Effector memory CD8-positive, alpha-beta T cell (primary cell): ENCODE results near the gene FBLN1.
"Not testable (repeated sequence)": the region's sequence is repeated elsewhere in the genome, so short reads cannot be mapped to it uniquely, and the experiment has no call there.

Experiments used
- ATAC-seq: fragments of 150-1000 bp; cut with Tn5 transposase; replicated peaks from 2 replicates; pipeline ENCODE4 v1.10.0; 2021; ENCODE audit warnings: mild to moderate bottlenecking, moderate library complexity
- DNase-seq, 3 experiments: peaks; one replicate each; pipeline ENCODE4 v3.0.0; 2021
- H3K27ac Mint-ChIP-seq, 2 donors: one replicate each; pipeline ENCODE4 v1.8.0; 2022; ENCODE audit warnings: mild to moderate bottlenecking in 2 of 2, mixed read lengths in 2 of 2, moderate library complexity in 2 of 2
- H3K27me3 Mint-ChIP-seq, 2 donors: one replicate each; pipeline ENCODE4 v1.8.0; 2022; ENCODE audit warnings: mixed read lengths in 2 of 2
- H3K36me3 Mint-ChIP-seq: one replicate; pipeline ENCODE4 v1.8.0; 2022; ENCODE audit warnings: mild to moderate bottlenecking, moderate library complexity, mixed read lengths; ENCODE audit not compliant: insufficient read depth
- H3K4me1 Mint-ChIP-seq, 2 donors: one replicate each; pipeline ENCODE4 v1.8.0; 2022; ENCODE audit warnings: low read depth in 2 of 2, mixed read lengths in 2 of 2
- H3K4me3 Mint-ChIP-seq, 2 donors: one replicate each; pipeline ENCODE4 v1.8.0; 2022; ENCODE audit warnings: mild to moderate bottlenecking in 2 of 2, mixed read lengths in 2 of 2, moderate library complexity in 2 of 2
- H3K9me3 Mint-ChIP-seq, 2 donors: one replicate each; pipeline ENCODE4 v1.8.0; 2022; ENCODE audit warnings: mixed read lengths in 2 of 2

FBLN1 gene

GRCh38 chr22:45553351-45554039, 50.8 kb downstream of the FBLN1 start:
- Mint-ChIP-seq H3K4me1 (peaks cover 0 to 5% of the 10 kb centered on the region in 2 donors), H3K4me3 (no peak overlapping the region), H3K27me3 (peaks cover 28 to 57% of the 10 kb centered on the region in 2 donors), H3K9me3 (no peaks in the 10 kb centered on the region), H3K27ac (no peak overlapping the region), H3K36me3 (peaks cover 7% of the 10 kb centered on the region)
- ATAC-seq, result no peak
- DNase-seq, result peak; percentile 15 to 36 (median 32)

- Mint-ChIP-seq H3K36me3 (peaks cover 7% of the 10 kb centered on the region), H3K9me3 (no peaks in the 10 kb centered on the region), H3K27me3 (peaks cover 28 to 52% of the 10 kb centered on the region in 2 donors), H3K27ac (no peak overlapping the region), H3K4me3 (no peak overlapping the region), H3K4me1 (peaks cover 0 to 5% of the 10 kb centered on the region in 2 donors)
- ATAC-seq (no peak), DNase-seq (no peak)
Observed at GRCh38 chr22:45554040-45554406, 51.3 kb downstream of the FBLN1 start.

GRCh38 chr22:45554861-45555260, 52.2 kb downstream of the FBLN1 start:
- Mint-ChIP-seq H3K36me3 (peaks cover 7% of the 10 kb centered on the region), H3K4me1 (peaks cover 0 to 5% of the 10 kb centered on the region in 2 donors), H3K9me3 (no peaks in the 10 kb centered on the region), H3K27ac (no peak overlapping the region), H3K4me3 (no peak overlapping the region), H3K27me3 (peaks cover 23 to 48% of the 10 kb centered on the region in 2 donors)
- ATAC-seq, result no peak
- no peak for DNase-seq

GRCh38 chr22:45557926-45558325, 55.2 kb downstream of the FBLN1 start:
- not testable (repeated sequence) for H3K9me3 Mint-ChIP-seq, H3K36me3 Mint-ChIP-seq, ATAC-seq, H3K27ac Mint-ChIP-seq, H3K4me1 Mint-ChIP-seq, DNase-seq, H3K4me3 Mint-ChIP-seq
- H3K27me3 Mint-ChIP-seq, result peaks cover 17 to 59% of the 10 kb centered on the region in 2 donors

DNA sequence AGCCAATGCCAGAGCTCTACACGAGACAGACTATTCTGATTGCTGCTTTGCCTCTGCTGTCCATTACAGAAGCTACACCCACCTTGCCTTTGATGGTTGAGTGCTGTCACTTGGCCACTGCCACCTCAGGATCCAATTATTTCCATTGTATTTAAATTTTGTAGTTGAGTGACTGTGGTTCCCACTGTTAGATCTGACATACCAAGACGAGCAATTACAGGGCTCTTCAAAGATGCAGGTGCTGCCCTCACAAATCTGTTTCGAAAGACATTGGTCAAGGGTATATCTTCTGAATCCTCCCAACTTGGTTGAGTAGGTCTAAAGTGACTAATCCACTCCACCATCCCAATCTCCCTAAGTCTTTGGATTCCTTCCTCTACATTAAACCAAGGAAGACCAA, 57.4 kb downstream of the FBLN1 start:
- peaks cover 22 to 61% of the 10 kb centered on the region in 2 donors for H3K27me3 Mint-ChIP-seq
- not testable (repeated sequence) for H3K27ac Mint-ChIP-seq, H3K9me3 Mint-ChIP-seq, DNase-seq, H3K36me3 Mint-ChIP-seq, H3K4me3 Mint-ChIP-seq, H3K4me1 Mint-ChIP-seq, ATAC-seq

GRCh38 chr22:45560761-45561160, 58.1 kb downstream of the FBLN1 start:
- H3K4me3 Mint-ChIP-seq, H3K9me3 Mint-ChIP-seq, DNase-seq, ATAC-seq, H3K36me3 Mint-ChIP-seq, H3K27ac Mint-ChIP-seq, H3K4me1 Mint-ChIP-seq: not testable (repeated sequence)
- H3K27me3 Mint-ChIP-seq, result peaks cover 29 to 61% of the 10 kb centered on the region in 2 donors

GRCh38 chr22:45562102-45562501, 59.4 kb downstream of the FBLN1 start:
- DNase-seq, result no peak
- H3K4me3 Mint-ChIP-seq, result no peak overlapping the region
- H3K4me1 Mint-ChIP-seq, result peaks cover 0 to 1% of the 10 kb centered on the region in 2 donors

GRCh38 chr22:45562537-45563361, 60.1 kb downstream of the FBLN1 start:
- no peaks in the 10 kb centered on the region for H3K36me3 Mint-ChIP-seq
- no peak overlapping the region for H3K4me3 Mint-ChIP-seq
- no peak overlapping the region for H3K27ac Mint-ChIP-seq
- peaks cover 41 to 62% of the 10 kb centered on the region in 2 donors for H3K27me3 Mint-ChIP-seq
- peaks cover 0 to 2% of the 10 kb centered on the region in 2 donors for H3K9me3 Mint-ChIP-seq
- no peak for DNase-seq
- no peak for ATAC-seq
- peaks cover 0 to 1% of the 10 kb centered on the region in 2 donors for H3K4me1 Mint-ChIP-seq

More at GRCh38 chr22:45562102-45562501, 59.4 kb downstream of the FBLN1 start:
- ATAC-seq, result no peak
- Mint-ChIP-seq H3K36me3 (no peaks in the 10 kb centered on the region), H3K9me3 (peaks cover 0 to 2% of the 10 kb centered on the region in 2 donors), H3K27me3 (peaks cover 39 to 62% of the 10 kb centered on the region in 2 donors), H3K27ac (no peak overlapping the region)

DNA sequence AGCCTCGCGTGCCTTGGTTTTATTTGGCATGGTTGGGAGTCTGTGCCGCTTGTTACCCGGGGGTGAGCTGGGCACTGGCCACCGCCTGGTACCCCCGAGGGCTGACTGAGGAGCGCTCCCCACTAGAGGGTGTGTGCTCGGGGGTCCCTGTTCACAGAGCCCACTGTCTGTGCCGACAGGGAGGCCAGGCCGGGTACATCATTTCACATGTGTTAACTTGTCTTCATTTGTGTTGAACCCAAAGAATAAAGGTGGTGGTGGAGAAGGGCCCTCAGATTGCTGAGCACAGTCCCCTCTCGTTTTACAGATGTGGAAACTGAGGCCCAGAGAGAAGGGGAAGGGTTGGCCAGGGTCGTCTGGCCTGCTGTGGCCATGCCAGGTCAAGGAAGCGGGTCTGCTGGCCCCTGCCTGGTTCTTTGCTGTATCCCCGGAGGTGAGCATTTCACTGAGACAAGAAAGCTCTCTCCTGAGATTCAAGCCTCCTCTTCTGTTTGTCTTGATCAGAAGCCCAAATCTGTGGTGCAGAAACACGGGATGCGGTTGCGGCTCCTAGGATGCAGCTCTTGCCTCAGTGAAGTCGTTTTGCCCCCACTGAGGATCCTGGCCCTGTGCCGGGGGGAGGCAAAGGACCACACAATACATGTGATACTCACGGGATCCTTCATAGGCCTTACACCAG, 60.8 kb downstream of the FBLN1 start:
- H3K4me1 Mint-ChIP-seq, result peaks cover 0 to 1% of the 10 kb centered on the region in 2 donors
- H3K36me3 Mint-ChIP-seq, result no peaks in the 10 kb centered on the region
- H3K27me3 Mint-ChIP-seq, result peaks cover 40 to 65% of the 10 kb centered on the region in 2 donors
- no peak overlapping the region for H3K4me3 Mint-ChIP-seq
- ATAC-seq (no peak), DNase-seq (no peak)
- H3K9me3 Mint-ChIP-seq, result peaks cover 0 to 2% of the 10 kb centered on the region in 2 donors
- H3K27ac Mint-ChIP-seq, result no peak overlapping the region

DNA sequence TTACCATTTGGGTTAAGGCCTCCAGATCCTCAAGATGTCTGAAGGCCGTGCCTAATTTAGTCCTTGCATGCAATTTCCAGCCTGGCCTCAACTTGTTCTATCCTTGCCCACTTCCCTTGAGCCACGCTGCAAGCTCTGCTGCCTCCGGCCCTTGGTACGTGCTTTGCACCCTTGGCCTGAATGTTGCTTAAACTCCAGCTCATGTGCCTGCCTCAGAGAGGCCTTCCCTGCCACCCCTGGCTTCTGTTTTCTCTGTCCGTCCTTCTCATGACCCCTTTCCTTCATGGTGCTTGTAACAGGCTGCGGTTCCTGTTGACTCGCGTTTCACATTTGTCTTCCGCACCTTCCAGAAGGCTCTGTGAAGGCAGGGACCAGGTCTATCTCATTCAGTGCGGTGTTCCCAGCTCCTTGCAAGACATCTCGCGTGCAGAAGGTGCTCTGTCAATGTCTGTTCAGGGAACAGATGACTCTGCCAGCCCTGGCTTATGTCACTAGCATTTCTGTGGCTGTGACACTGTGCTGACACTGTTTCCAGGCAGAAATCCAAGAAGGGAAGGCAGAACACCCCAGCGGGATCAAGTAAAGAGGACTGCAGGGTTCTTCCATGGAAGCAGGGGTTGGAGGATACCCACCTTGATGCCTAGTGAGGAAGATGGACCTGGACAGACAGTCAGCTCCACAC, 61.8 kb downstream of the FBLN1 start:
- Mint-ChIP-seq H3K4me1 (peaks cover 0 to 1% of the 10 kb centered on the region in 2 donors), H3K27me3 (peaks cover 47 to 65% of the 10 kb centered on the region in 2 donors), H3K27ac (no peak overlapping the region), H3K9me3 (peaks cover 0 to 2% of the 10 kb centered on the region in 2 donors), H3K4me3 (no peak overlapping the region), H3K36me3 (no peaks in the 10 kb centered on the region)
- ATAC-seq, result no peak
- no peak for DNase-seq

GRCh38 chr22:45565171-45565570, 62.5 kb downstream of the FBLN1 start:
- Mint-ChIP-seq H3K36me3 (no peaks in the 10 kb centered on the region), H3K27me3 (peaks cover 47 to 65% of the 10 kb centered on the region in 2 donors), H3K4me1 (peaks cover 0 to 1% of the 10 kb centered on the region in 2 donors), H3K27ac (no peak overlapping the region), H3K4me3 (no peak overlapping the region), H3K9me3 (peaks cover 0 to 2% of the 10 kb centered on the region in 2 donors)
- DNase-seq, result no peak
- no peak for ATAC-seq

DNA sequence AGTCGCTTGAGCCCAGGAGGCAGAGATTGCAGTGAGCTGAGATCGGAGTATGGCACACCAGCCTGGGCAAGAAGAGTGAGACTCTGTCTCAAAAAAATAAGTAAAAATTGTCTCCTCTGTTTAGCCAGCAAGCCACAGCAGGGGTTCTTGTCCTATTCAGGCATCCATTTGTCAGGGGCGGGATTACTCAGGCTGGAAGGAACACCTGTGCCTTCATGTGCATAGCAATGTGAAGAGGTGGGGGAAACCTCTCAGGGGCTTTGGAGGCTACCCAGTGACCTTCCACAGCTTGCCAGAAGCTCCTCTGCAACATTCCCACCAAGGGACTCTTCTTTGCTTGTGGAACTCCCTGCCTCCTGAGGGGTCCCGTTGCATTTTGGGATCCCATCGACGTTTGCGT, 63.3 kb downstream of the FBLN1 start:
- H3K4me3 Mint-ChIP-seq, result no peak overlapping the region
- H3K36me3 Mint-ChIP-seq, result no peaks in the 10 kb centered on the region
- H3K9me3 Mint-ChIP-seq, result no peaks in the 10 kb centered on the region
- DNase-seq (no peak), ATAC-seq (no peak)
- no peak overlapping the region for H3K27ac Mint-ChIP-seq
- H3K4me1 Mint-ChIP-seq, result peaks cover 0 to 1% of the 10 kb centered on the region in 2 donors
- H3K27me3 Mint-ChIP-seq, result peaks cover 47 to 65% of the 10 kb centered on the region in 2 donors

DNA sequence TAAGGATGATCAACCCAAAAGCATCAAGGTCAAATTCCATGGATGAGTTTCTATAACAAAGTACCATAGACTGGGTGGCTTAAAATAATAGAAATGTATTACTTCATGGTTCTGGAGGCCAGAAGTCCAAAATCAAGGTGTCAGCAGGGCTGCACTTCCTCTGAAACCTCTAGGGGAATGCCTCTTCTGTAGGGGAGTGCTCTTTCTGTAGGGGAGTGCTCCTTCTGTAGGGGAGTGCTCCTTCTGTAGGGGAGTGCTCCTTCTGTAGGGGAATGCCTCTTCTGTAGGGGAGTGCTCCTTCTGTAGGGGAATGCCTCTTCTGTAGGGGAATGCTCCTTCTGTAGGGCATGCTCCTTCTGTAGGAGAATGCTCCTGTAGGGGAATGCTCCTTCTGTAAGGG, 65.5 kb downstream of the FBLN1 start:
- H3K4me3 Mint-ChIP-seq, result no peak overlapping the region
- no peak overlapping the region for H3K27ac Mint-ChIP-seq

More for the DNA sequence above, 65.5 kb downstream of the FBLN1 start:
- no peak for ATAC-seq
- no peak for DNase-seq
- Mint-ChIP-seq H3K4me1 (peaks cover 0 to 1% of the 10 kb centered on the region in 2 donors), H3K27me3 (peaks cover 42 to 50% of the 10 kb centered on the region in 2 donors), H3K9me3 (no peaks in the 10 kb centered on the region), H3K36me3 (peaks cover under 1% of the 10 kb centered on the region)
